ENCODE results near the gene ANKAR.

DNA sequence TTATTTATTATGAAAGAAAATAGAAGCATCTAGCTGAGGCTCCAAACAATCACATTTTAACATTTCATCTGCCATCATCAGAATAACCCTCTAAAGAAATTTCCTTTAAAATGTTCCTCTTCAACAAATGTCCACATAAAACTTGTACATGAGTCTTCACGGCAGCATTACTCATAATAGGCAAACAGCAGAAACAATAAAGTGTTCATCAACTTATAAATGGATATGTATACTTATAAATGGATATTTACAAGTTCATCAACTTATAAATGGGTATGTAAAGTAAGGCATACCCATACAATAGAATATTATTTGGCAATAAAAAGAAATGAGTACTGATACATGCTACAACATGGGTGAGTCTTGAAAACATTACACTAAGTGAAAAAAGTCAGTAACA is 46.7 kb upstream of the ANKAR start:
- TF ChIP-seq CTCF (IDR thresholded peaks at IDR 0.05) (no peak), POLR2A (IDR thresholded peaks at IDR 0.05) (no peak), EP300 (IDR thresholded peaks at IDR 0.05) (no peak), POLR2AphosphoS5 (IDR thresholded peaks at IDR 0.05) (no peak)

Data from stomach (tissue), 4 donors.